Measurements from ENCODE around the gene UBA52.

UBA52 gene

DNA sequence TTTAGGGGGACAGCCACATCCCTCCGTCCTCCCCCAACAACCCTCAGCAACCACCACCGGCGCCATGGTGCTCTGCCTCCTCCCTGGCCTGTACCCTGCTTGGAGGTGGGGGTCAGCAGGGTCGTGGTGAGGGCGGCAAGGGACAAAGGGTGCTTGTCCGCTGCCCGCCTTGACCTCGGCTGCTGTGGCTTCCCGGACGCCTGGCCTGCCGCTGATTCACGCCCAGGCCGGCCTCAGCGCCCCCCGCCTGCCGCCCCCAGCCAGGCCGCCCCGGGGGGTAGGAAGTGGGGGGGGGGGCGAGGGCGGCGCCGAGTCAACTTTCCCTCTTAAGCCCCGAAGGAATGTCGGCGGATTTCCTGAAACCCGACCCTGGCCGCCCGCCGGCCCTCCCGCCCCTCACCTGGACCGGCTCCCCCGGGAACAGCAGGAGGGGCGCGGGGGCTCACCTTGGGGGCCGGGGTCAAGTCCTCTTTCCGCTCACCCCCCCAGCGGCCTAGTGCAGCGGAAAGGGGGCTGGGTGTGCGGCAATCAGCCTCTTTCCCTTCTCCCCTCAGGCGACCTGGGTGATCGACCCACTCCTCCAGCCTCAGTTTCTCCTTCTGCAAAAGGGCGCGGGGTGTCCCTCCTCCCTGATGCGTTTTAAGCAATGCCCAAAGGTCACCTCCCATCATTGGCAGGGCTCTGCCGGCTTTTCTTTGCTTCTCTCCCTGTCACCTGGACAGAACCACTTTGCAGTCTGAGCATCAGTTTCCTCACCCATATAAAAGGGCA lies 39.1 kb downstream of the UBA52 start:
- H3K4me3 ChIP-seq (ENCODE audit: low read length), result no peak overlapping the region
- DNase-seq (ENCODE audit: low read depth), result no peak
- TF ChIP-seq CTCF (conservative IDR thresholded peaks at IDR 0.05; ENCODE audit: low read depth, low read length), result no peak

DNA sequence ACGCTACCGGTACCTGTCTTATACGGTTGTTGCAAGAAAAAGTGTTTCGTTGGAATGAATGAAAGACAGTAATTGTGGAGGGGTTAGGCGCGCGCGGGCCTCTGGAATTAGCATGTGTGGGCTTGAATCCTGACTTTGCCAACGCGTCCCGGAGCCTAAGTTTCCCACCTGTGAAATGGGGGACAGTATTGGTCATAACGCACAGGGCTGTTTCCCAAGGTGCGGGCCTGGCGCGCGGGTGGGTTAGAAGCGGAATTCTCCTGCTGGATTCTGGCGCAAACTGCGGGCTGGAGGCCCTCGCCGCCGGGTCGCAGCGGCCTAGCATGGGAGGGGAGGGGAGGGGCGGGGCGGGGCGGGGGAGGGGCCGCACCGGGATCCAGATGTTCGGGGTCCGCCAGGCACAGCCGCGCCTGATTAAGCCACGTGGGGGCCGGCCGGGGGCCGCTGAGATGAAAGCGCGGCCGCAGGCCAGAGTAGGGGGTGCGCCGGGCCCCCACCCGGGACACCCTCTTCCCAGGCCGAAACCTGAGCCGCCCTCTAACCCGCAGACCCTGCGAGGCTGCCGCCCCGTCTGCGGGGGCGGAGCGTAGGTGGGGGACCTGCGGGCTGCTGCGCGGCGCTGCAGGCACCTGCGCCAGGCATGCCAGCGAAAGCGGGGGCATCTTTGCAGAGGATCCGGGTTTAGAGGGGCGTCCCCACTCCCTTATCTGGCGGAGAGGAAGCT lies 39.8 kb downstream of the UBA52 start:
- no peak overlapping the region for H3K4me3 ChIP-seq (ENCODE audit: low read length)
- no peak for DNase-seq (ENCODE audit: low read depth)
- TF ChIP-seq CTCF (conservative IDR thresholded peaks at IDR 0.05; ENCODE audit: low read depth, low read length), result no peak

DNA sequence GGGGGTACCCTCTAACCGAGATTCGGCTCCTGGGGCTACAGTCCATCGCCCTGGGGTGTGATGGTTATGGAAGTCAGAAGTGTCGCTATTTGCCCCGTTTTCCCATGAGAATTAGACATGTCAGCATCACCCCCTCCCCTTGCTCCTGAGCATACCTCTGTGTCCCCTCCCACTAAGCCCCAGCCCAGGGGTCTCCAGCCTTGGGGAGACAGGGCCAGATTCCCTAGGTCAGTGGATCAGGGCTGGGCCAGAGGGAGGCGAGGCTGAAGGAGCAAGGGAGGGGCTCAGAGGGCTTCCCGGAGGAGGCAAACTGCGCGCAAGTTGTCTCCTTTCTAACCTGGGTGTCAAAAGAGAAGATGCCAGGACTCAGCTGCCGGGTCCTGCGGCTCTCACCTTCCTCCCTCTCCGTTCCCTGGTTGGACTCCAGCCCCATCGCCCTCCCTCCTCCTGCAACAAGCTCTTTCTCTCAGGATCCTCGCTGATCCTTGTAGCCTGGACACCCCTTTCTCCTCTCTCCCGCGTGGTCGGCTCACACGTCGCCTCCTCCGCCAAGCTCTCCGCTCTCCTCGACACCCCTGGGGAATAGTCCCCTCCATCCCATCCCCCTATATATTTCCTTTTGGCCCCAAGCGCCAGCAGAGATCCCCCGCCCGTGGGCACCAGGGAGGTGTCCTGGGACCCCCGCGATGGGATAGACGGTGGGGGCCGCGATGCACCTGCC lies 40.6 kb downstream of the UBA52 start:
- no peak for DNase-seq (ENCODE audit: low read depth)
- peak overlapping the region; percentile 30 for H3K4me3 ChIP-seq (ENCODE audit: low read length)
- TF ChIP-seq CTCF (conservative IDR thresholded peaks at IDR 0.05; ENCODE audit: low read depth, low read length), result no peak

GRCh38 chr19:18612772-18613588 lies 41.3 kb downstream of the UBA52 start, which contains the start of gene TMEM59L:
TSS of gene TMEM59L (plus strand) at chr19:18612870. CDS start at chr19:18612959, 89 bp downstream.
- no peak for DNase-seq (ENCODE audit: low read depth)
- H3K4me3 ChIP-seq (ENCODE audit: low read length), result peak within 1 kb of the TSS; percentile 30
- no peak for TF ChIP-seq CTCF (conservative IDR thresholded peaks at IDR 0.05; ENCODE audit: low read depth, low read length)

GRCh38 chr19:18613589-18614234 lies 42.1 kb downstream of the UBA52 start:
- TF ChIP-seq CTCF (conservative IDR thresholded peaks at IDR 0.05; ENCODE audit: low read depth, low read length), result no peak
- DNase-seq (ENCODE audit: low read depth), result no peak
- no peak overlapping the region for H3K4me3 ChIP-seq (ENCODE audit: low read length)

DNA sequence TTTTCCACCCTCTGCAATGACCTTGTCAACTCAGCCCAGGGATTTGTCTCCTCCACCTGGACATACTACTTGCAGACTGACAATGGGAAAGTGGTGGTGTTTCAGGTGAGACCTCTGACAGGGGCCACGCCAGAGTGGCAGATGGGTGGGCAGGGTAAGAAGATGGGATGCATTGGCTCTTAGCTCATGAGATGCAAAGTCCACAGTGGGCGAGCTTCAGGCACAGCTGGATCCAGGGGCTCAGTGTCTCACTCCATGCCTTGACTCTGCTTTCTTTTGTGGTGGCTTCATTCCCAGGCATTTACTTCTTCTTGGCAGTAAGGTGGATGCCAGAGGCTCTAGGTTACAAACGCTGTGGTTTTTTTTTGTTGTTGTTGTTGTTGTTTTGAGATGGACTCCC lies 44.4 kb downstream of the UBA52 start:
- no peak overlapping the region for H3K4me3 ChIP-seq (ENCODE audit: low read length)
- no peak for TF ChIP-seq CTCF (conservative IDR thresholded peaks at IDR 0.05; ENCODE audit: low read depth, low read length)
- DNase-seq (ENCODE audit: low read depth), result no peak

Measured in retinal pigment epithelial cell (primary cell).